Measurements from ENCODE around the gene LMO7.
"Not testable (repeated sequence)": the region's sequence is repeated elsewhere in the genome, so short reads cannot be mapped to it uniquely, and the experiment has no call there.

The LMO7 gene

GRCh38 chr13:75699062-75699461 lies 62.9 kb downstream of the LMO7 start:
- no peak for DNase-seq (ENCODE audit: low read depth)

GRCh38 chr13:75699717-75700116 lies 63.6 kb downstream of the LMO7 start:
- DNase-seq (ENCODE audit: low read depth): not testable (repeated sequence)

GRCh38 chr13:75700552-75700951 lies 64.4 kb downstream of the LMO7 start:
- no peak for DNase-seq (ENCODE audit: low read depth)

- DNase-seq (ENCODE audit: low read depth): no peak
Observed at GRCh38 chr13:75702476-75702875, 66.3 kb downstream of the LMO7 start.

GRCh38 chr13:75703769-75704168 lies 67.6 kb downstream of the LMO7 start:
- no peak for DNase-seq (ENCODE audit: low read depth)

GRCh38 chr13:75704194-75704926 lies 68.2 kb downstream of the LMO7 start:
- no peak for DNase-seq (ENCODE audit: low read depth)

- no peak for DNase-seq (ENCODE audit: low read depth)
Observed at GRCh38 chr13:75704927-75705288, 68.8 kb downstream of the LMO7 start.

GRCh38 chr13:75705395-75705794 lies 69.3 kb downstream of the LMO7 start:
- no peak for DNase-seq (ENCODE audit: low read depth)

- no peak for DNase-seq (ENCODE audit: low read depth)
Observed at GRCh38 chr13:75705908-75706307, 69.8 kb downstream of the LMO7 start.

- no peak for DNase-seq (ENCODE audit: low read depth)
Observed at GRCh38 chr13:75713852-75714251, 77.7 kb downstream of the LMO7 start.

GRCh38 chr13:75715601-75716523 lies 79.7 kb downstream of the LMO7 start:
- no peak for DNase-seq (ENCODE audit: low read depth)

- DNase-seq (ENCODE audit: low read depth): no peak
Observed at GRCh38 chr13:75717525-75717924, 81.4 kb downstream of the LMO7 start.

- DNase-seq (ENCODE audit: low read depth): no peak
Observed at GRCh38 chr13:75721307-75721706, 85.2 kb downstream of the LMO7 start.

- DNase-seq (ENCODE audit: low read depth): no peak
Observed at GRCh38 chr13:75723901-75724300, 87.8 kb downstream of the LMO7 start.

GRCh38 chr13:75724752-75725517 lies 88.8 kb downstream of the LMO7 start:
- DNase-seq (ENCODE audit: low read depth): no peak

- no peak for DNase-seq (ENCODE audit: low read depth)
Observed at GRCh38 chr13:75725736-75726135, 89.6 kb downstream of the LMO7 start.

- DNase-seq (ENCODE audit: low read depth): no peak
Observed at GRCh38 chr13:75726306-75726705, 90.2 kb downstream of the LMO7 start.

GRCh38 chr13:75733113-75733512 lies 97.0 kb downstream of the LMO7 start:
- DNase-seq (ENCODE audit: low read depth): not testable (repeated sequence)

- DNase-seq (ENCODE audit: low read depth): no peak
Observed at GRCh38 chr13:75736173-75736572, 100.0 kb downstream of the LMO7 start.

- no peak for DNase-seq (ENCODE audit: low read depth)
Observed at GRCh38 chr13:75738841-75739240, 102.7 kb downstream of the LMO7 start.

- no peak for DNase-seq (ENCODE audit: low read depth)
Observed at GRCh38 chr13:75739244-75739868, 103.2 kb downstream of the LMO7 start.

GRCh38 chr13:75740031-75740430 lies 103.9 kb downstream of the LMO7 start:
- DNase-seq (ENCODE audit: low read depth): no peak

Data from activated T-cell treated with anti-CD3 and anti-CD28 coated beads for 48 hours (primary cell).